Measurements from ENCODE around the gene PARP2. TPM values are rescaled to one million over a fixed set of nuclear protein-coding genes. Genes with fewer than 3 reads are reported as not detected.

PARP2 gene
- total RNA-seq, 1 donor from 2014 or later: 9.0 TPM

- DNase-seq (ENCODE audit: low read depth, low spot score): no peak
Measured at GRCh38 chr14:20397511-20397910, 54.1 kb downstream of the PARP2 start.

- no peak for DNase-seq (ENCODE audit: low read depth, low spot score)
Measured at GRCh38 chr14:20400589-20400964, 57.1 kb downstream of the PARP2 start.

DNA sequence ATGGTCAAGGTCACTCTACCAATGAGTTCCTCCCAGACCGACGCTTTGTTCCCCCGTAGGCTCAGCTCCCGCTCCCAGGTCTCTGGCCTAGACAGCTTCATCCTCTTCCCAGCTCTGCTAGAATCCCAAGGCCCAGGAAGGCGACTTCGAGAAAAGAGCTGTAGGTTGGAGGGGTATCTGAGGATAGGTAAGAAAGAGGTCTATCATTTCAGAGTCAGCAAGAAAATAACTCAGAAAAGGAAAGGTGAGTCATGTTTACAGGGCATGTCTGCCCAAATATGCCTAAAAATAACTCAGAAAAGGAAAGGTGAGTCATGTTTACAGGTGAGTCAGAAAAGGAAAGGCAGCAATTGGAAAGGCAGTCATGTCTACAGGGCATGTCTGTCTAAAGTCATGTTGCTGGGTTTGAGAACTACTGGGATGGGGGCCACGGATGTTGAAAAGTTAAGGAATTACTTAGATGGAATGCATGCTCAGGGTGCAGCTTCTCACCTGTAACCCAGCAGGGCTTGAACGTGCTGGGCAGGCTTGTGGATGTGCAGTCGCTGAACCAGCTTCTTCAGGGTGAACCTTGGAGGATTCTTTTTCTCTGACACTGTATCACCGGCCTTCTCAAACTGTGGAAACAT, 57.6 kb downstream of the PARP2 start:
- DNase-seq (ENCODE audit: low read depth, low spot score): no peak

GRCh38 chr14:20403521-20403920, 60.1 kb downstream of the PARP2 start:
- no peak for DNase-seq (ENCODE audit: low read depth, low spot score)

Other genes with a start within 250 kb of the PARP2 start
- gene OR4K17, start 232.9 kb upstream of the PARP2 start, total RNA-seq: not detected in 2 replicates
- not detected in 2 replicates for gene OR4N5, start 204.8 kb upstream of the PARP2 start, total RNA-seq
- not detected in 2 replicates for gene OR11G2, start 152.7 kb upstream of the PARP2 start, total RNA-seq
- gene OR11H6, start 119.9 kb upstream of the PARP2 start, total RNA-seq: not detected in 2 replicates
- not detected in 2 replicates for gene OR11H7, start 114.7 kb upstream of the PARP2 start, total RNA-seq
- not detected in 2 replicates for gene OR11H4, start 104.3 kb upstream of the PARP2 start, total RNA-seq
- gene TTC5, start 37.7 kb upstream of the PARP2 start, total RNA-seq: 16.8 and 30.2 TPM in 2 replicates
- 26.7 and 49.1 TPM in 2 replicates for gene CCNB1IP1, start 10.4 kb upstream of the PARP2 start, total RNA-seq
- 16.6 and 28.2 TPM in 2 replicates for gene TEP1, start 69.9 kb downstream of the PARP2 start, total RNA-seq
- under 0.01 and 0.04 TPM in 2 replicates for gene KLHL33, start 92.5 kb downstream of the PARP2 start, total RNA-seq
- gene OSGEP, start 111.2 kb downstream of the PARP2 start, total RNA-seq: 38.4 and 42.6 TPM in 2 replicates
- 128 and 143 TPM in 2 replicates for gene APEX1, start 111.6 kb downstream of the PARP2 start, total RNA-seq
- gene PIP4P1, start 117.8 kb downstream of the PARP2 start, total RNA-seq: 21.0 and 22.0 TPM in 2 replicates
- 219 and 286 TPM in 2 replicates for gene PNP, start 125.8 kb downstream of the PARP2 start, total RNA-seq
- gene RNASE10, start 161.9 kb downstream of the PARP2 start, total RNA-seq: 0.33 TPM in 1 of 2 replicates, not detected in the other
- gene RNASE9, start 217.4 kb downstream of the PARP2 start, total RNA-seq: not detected in 2 replicates
- not detected in 2 replicates for gene RNASE11, start 244.4 kb downstream of the PARP2 start, total RNA-seq
- not detected in 2 replicates for gene RNASE12, start 247.7 kb downstream of the PARP2 start, total RNA-seq

Data from pulmonary artery endothelial cell (primary cell).